Measurements from ENCODE around the gene GRID2IP. TPM values are rescaled to one million over a fixed set of nuclear protein-coding genes. Genes with fewer than 3 reads are reported as not detected.
"Not testable (repeated sequence)": the region's sequence is repeated elsewhere in the genome, so short reads cannot be mapped to it uniquely, and the experiment has no call there.

GRID2IP gene
- total RNA-seq, 1 donor from 2014 or later = 0.08 TPM

GRCh38 chr7:6576867-6577368, 25.7 kb upstream of the GRID2IP start:
- Mint-ChIP-seq H3K4me3 (peak overlapping the region; percentile 85), H3K27ac (peak overlapping the region; percentile 80)
- H3K4me1 Mint-ChIP-seq (ENCODE audit: low read depth); H3K27me3 Mint-ChIP-seq (ENCODE audit: insufficient read depth); DNase-seq (ENCODE audit: low spot score); H3K9me3 Mint-ChIP-seq; H3K36me3 Mint-ChIP-seq (ENCODE audit: low read depth): not testable (repeated sequence)
- intact Hi-C loops (cut with micrococcal nuclease) = loop anchor here (1.0 to 10.0 kb wide), 4 partner anchors 13 to 150 kb away; partner anchors contain the start of genes INTS15 and ZNF316

DNA sequence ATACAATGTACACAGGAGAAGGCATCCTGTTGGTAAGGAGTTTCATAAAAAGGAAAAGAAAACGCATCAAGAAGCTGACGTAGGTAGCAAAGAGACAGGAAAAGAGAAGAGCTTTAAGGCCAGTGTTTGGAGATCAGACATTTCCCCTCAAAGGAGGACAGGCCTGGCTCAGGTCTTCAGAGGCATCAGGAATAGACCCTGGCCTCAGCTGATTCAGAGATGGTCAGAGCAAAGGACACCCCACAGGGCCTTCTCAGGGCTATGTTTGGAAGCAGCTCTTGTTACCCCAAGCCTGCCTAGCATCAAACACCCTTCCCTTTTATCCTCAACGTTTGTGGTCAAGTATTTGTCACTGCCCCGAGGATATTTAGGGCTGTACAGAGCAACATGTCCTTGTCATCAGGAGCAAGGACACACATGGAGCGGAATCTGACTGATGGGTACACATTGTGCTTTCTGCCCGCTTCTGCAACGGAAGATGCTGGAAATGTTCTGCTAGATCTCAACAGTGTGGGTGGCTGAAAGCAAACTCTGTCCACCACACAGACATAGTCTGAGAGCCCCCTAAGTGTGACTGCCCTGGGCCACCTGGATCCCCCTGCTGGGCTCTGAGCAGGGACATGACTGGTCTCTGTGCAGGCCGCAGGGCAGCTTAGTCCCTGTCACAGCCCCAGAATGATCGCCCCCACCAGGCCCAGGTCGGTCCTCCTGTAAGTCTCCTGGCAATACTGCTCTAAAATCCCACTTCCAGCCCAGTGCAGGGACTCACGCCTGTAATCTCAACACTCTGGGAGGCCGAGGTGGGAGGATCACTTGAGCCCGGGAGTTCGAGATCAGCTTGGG, 25.0 kb upstream of the GRID2IP start:
- no peak for DNase-seq (ENCODE audit: low spot score)
- peaks cover 3% of the 10 kb centered on the region for H3K27me3 Mint-ChIP-seq (ENCODE audit: insufficient read depth)
- H3K27ac Mint-ChIP-seq = no peak overlapping the region
- H3K36me3 Mint-ChIP-seq (ENCODE audit: low read depth) = peaks cover 5% of the 10 kb centered on the region
- no peaks in the 10 kb centered on the region for H3K4me1 Mint-ChIP-seq (ENCODE audit: low read depth)
- H3K9me3 Mint-ChIP-seq = no peaks in the 10 kb centered on the region
- H3K4me3 Mint-ChIP-seq = peak overlapping the region; percentile 84
- intact Hi-C loops (cut with micrococcal nuclease) = loop anchor here (5.0 to 10.0 kb wide), 3 partner anchors 44 to 151 kb away; partner anchors contain the start of gene ZNF316

GRCh38 chr7:6575281-6576023, 24.2 kb upstream of the GRID2IP start:
- H3K9me3 Mint-ChIP-seq = no peaks in the 10 kb centered on the region
- H3K36me3 Mint-ChIP-seq (ENCODE audit: low read depth) = no peaks in the 10 kb centered on the region
- no peak for DNase-seq (ENCODE audit: low spot score)
- no peaks in the 10 kb centered on the region for H3K4me1 Mint-ChIP-seq (ENCODE audit: low read depth)
- H3K27ac Mint-ChIP-seq = no peak overlapping the region
- intact Hi-C loops (cut with micrococcal nuclease) = loop anchor here (2.0 to 10.0 kb wide), 4 partner anchors 43 to 152 kb away; partner anchors contain the start of gene ZNF316
- peak overlapping the region; percentile 84 for H3K4me3 Mint-ChIP-seq
- H3K27me3 Mint-ChIP-seq (ENCODE audit: insufficient read depth) = peaks cover 3% of the 10 kb centered on the region

DNA sequence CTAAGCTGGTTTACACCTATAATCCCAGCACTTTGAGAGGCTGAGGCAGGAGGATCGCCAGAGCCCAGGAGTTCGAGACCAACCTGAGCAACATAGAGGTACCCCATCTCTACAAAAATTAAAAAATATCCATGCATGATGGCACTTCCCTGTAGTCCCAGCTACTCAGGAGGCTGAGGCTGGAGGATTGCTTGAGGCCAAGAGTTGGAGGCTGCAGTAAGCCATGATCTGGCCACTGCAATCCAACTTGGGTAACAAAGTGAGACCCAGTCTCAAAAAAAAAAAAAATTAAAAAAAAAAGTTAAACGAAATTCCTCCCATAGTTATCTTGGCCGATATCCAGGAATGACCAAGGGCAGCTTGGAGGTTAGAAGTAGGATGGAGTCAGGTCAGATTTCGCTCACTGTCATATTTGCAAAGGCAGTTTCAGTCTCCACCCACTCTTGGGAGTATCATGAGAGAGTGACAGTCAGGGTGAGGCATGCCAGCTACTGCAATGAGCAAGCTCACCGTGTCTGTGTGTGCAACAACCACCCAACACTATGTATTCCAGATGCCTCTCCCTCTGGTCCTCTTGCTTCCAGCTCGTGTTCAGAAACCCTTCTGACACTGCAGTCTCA, 20.0 kb upstream of the GRID2IP start:
- intact Hi-C loops (cut with micrococcal nuclease) = loop anchor here (10.0 kb wide), 1 partner anchor 64 kb away; the partner anchor contains the start of gene ZNF316
- Mint-ChIP-seq H3K9me3 (no peaks in the 10 kb centered on the region), H3K27ac (no peak overlapping the region), H3K4me3 (no peak overlapping the region), H3K36me3 (ENCODE audit: low read depth) (no peaks in the 10 kb centered on the region), H3K4me1 (ENCODE audit: low read depth) (no peaks in the 10 kb centered on the region), H3K27me3 (ENCODE audit: insufficient read depth) (peaks cover 3% of the 10 kb centered on the region)
- DNase-seq (ENCODE audit: low spot score) = no peak

GRCh38 chr7:6567886-6568285, 16.6 kb upstream of the GRID2IP start:
- Mint-ChIP-seq H3K4me1 (ENCODE audit: low read depth) (no peaks in the 10 kb centered on the region), H3K27ac (no peak overlapping the region), H3K27me3 (ENCODE audit: insufficient read depth) (peaks cover 3% of the 10 kb centered on the region), H3K9me3 (no peaks in the 10 kb centered on the region), H3K4me3 (no peak overlapping the region), H3K36me3 (ENCODE audit: low read depth) (no peaks in the 10 kb centered on the region)
- intact Hi-C loops (cut with micrococcal nuclease) = no loop called here
- no peak for DNase-seq (ENCODE audit: low spot score)

- H3K4me3 Mint-ChIP-seq = no peak overlapping the region
- H3K27ac Mint-ChIP-seq = no peak overlapping the region
- H3K9me3 Mint-ChIP-seq = no peaks in the 10 kb centered on the region
- no peaks in the 10 kb centered on the region for H3K36me3 Mint-ChIP-seq (ENCODE audit: low read depth)
- DNase-seq (ENCODE audit: low spot score) = no peak
- no peaks in the 10 kb centered on the region for H3K4me1 Mint-ChIP-seq (ENCODE audit: low read depth)
- peaks cover 3% of the 10 kb centered on the region for H3K27me3 Mint-ChIP-seq (ENCODE audit: insufficient read depth)
- intact Hi-C loops (cut with micrococcal nuclease) = no loop called here
Measured at GRCh38 chr7:6565655-6566054, 14.4 kb upstream of the GRID2IP start.

DNA sequence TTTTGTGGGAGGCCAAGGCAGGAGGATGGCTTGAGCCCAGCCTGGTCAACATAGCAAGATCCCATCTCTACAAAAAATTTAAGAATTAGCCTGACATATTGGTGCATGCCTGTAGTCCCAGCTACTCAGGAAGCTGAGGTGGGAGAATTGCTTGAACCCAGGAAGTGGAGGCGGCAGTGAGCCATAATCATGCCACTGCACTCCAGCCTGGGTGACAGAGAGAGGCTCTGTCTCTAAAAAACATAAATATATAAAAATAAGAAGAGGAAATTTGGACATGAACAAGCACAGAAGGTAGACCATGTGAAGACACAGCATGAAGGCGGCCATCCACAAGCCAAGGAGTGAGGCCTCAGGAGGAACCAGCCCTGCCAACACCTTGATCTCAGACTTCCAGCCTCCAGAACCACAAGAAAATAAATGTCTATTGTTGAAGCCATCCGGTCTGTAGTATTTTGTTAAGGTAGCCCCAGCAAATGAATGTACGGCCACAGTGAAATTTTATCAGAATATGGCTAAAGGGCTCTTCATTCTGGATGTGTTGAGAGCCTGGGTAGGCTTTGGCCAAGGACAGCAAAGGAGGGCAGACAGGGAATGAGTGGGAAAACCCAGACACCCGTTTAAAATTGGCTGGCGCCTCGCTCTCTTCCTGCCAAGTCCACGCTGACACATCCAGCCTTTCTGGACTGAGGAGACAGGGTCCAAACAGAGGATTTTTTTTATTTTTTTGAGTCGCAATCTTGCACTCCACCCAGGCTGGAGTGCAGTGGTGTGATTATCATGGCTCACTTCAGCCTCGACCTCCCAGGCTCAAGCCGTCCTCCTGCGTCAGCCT, 12.9 kb upstream of the GRID2IP start:
- no peaks in the 10 kb centered on the region for H3K4me1 Mint-ChIP-seq (ENCODE audit: low read depth)
- H3K36me3 Mint-ChIP-seq (ENCODE audit: low read depth) = no peaks in the 10 kb centered on the region
- peaks cover 6% of the 10 kb centered on the region for H3K27me3 Mint-ChIP-seq (ENCODE audit: insufficient read depth)
- H3K27ac Mint-ChIP-seq = no peak overlapping the region
- no peak for DNase-seq (ENCODE audit: low spot score)
- no peak overlapping the region for H3K4me3 Mint-ChIP-seq
- intact Hi-C loops (cut with micrococcal nuclease) = no loop called here
- no peaks in the 10 kb centered on the region for H3K9me3 Mint-ChIP-seq

- H3K4me3 Mint-ChIP-seq = no peak overlapping the region
- intact Hi-C loops (cut with micrococcal nuclease) = no loop called here
- H3K27me3 Mint-ChIP-seq (ENCODE audit: insufficient read depth) = peaks cover 6% of the 10 kb centered on the region
- H3K27ac Mint-ChIP-seq = no peak overlapping the region
- H3K36me3 Mint-ChIP-seq (ENCODE audit: low read depth) = no peaks in the 10 kb centered on the region
- H3K4me1 Mint-ChIP-seq (ENCODE audit: low read depth) = no peaks in the 10 kb centered on the region
- no peaks in the 10 kb centered on the region for H3K9me3 Mint-ChIP-seq
- DNase-seq (ENCODE audit: low spot score) = no peak
Measured at GRCh38 chr7:6562106-6562505, 10.8 kb upstream of the GRID2IP start.

DNA sequence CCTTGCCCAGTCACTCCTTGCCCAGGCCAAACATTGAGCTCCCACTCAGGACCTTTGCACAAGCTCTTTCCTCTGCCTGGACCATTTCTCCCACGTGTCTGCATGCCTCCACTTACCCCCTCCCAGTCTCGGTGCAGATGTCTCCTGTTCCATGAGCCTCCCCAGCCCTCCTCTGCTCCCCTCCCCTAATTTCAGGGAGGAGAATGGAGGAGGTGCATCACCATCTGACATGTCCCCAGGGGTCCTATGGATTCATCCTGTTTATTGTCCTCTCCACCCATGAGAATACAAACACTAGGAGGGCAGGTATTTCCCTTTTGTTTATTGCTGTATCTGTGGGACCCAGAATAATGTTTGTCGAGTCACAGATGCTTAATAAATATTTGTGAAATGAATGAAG, 8.6 kb upstream of the GRID2IP start:
- peaks cover 3% of the 10 kb centered on the region for H3K4me1 Mint-ChIP-seq (ENCODE audit: low read depth)
- no peaks in the 10 kb centered on the region for H3K9me3 Mint-ChIP-seq
- no peak overlapping the region for H3K4me3 Mint-ChIP-seq
- no peak overlapping the region for H3K27ac Mint-ChIP-seq
- H3K27me3 Mint-ChIP-seq (ENCODE audit: insufficient read depth) = peaks cover 6% of the 10 kb centered on the region
- intact Hi-C loops (cut with micrococcal nuclease) = loop anchor here (2.0 kb wide), 1 partner anchor 43 kb away; no protein-coding TSS in a partner anchor
- DNase-seq (ENCODE audit: low spot score) = no peak
- peaks cover 2% of the 10 kb centered on the region for H3K36me3 Mint-ChIP-seq (ENCODE audit: low read depth)

- Mint-ChIP-seq H3K36me3 (ENCODE audit: low read depth) (peaks cover 2% of the 10 kb centered on the region), H3K4me3 (no peak overlapping the region), H3K27ac (no peak overlapping the region), H3K4me1 (ENCODE audit: low read depth) (peaks cover 7% of the 10 kb centered on the region), H3K27me3 (ENCODE audit: insufficient read depth) (peaks cover 6% of the 10 kb centered on the region), H3K9me3 (no peaks in the 10 kb centered on the region)
- DNase-seq (ENCODE audit: low spot score) = no peak
- intact Hi-C loops (cut with micrococcal nuclease) = loop anchor here (2.0 kb wide), 1 partner anchor 42 kb away; no protein-coding TSS in a partner anchor
Measured at GRCh38 chr7:6558837-6559236, 7.6 kb upstream of the GRID2IP start.

DNA sequence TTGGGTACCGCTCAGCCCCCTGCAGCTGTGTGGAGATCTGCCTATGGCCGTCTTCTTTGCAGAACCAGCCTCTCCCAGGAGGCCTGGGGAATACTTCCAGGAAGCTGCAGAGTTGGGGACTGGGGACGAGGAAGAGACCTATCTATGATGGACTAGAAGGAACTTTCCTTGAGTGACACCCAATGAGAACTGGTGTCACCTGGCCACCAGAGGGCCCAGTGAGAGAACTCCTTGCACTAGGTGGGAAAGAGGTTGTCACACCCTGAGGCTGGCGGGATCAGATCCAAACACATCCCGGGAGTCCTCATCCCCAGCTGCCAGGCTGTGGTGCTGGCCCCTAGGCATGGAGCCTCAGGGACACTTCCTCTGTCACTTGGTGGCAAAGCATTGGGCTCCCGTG, 4.9 kb upstream of the GRID2IP start:
- H3K4me1 Mint-ChIP-seq (ENCODE audit: low read depth) = peaks cover 7% of the 10 kb centered on the region
- intact Hi-C loops (cut with micrococcal nuclease) = no loop called here
- no peaks in the 10 kb centered on the region for H3K9me3 Mint-ChIP-seq

DNA sequence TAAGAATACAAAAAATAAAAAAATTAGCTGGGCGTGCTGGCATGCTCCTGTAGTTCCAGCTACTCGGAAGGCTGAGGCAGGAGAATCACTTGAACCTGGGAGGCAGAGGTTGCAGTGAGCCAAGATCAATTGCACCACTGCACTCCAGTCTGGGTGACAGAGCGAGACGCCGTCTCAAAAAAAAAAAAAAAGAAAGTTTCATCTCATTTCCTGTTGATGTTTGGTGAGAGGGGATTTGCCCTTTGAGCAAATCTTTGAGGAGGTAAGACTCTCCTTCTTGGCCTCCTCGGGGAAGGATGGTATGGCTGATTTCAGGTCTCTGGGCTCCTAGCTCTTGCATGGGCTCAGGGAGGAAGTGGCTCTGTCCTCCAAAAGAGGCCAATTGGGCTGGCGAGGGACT, 3.6 kb upstream of the GRID2IP start:
- H3K36me3 Mint-ChIP-seq (ENCODE audit: low read depth) = peaks cover 2% of the 10 kb centered on the region
- DNase-seq (ENCODE audit: low spot score) = no peak
- peaks cover 7% of the 10 kb centered on the region for H3K4me1 Mint-ChIP-seq (ENCODE audit: low read depth)
- H3K27ac Mint-ChIP-seq = peak overlapping the region; percentile 86
- H3K9me3 Mint-ChIP-seq = no peaks in the 10 kb centered on the region
- peaks cover 2% of the 10 kb centered on the region for H3K27me3 Mint-ChIP-seq (ENCODE audit: insufficient read depth)
- H3K4me3 Mint-ChIP-seq = peak overlapping the region; percentile 49
- intact Hi-C loops (cut with micrococcal nuclease) = no loop called here

More for the DNA sequence above, 4.9 kb upstream of the GRID2IP start:
- no peak overlapping the region for H3K4me3 Mint-ChIP-seq
- H3K27me3 Mint-ChIP-seq (ENCODE audit: insufficient read depth) = peaks cover 2% of the 10 kb centered on the region
- H3K36me3 Mint-ChIP-seq (ENCODE audit: low read depth) = peaks cover 2% of the 10 kb centered on the region
- no peak for DNase-seq (ENCODE audit: low spot score)
- no peak overlapping the region for H3K27ac Mint-ChIP-seq
